ENCODE measurements around the gene OR2A7.
"Not testable (repeated sequence)": the region's sequence is repeated elsewhere in the genome, so short reads cannot be mapped to it uniquely, and the experiment has no call there.

GRCh38 chr7:144219149-144219548 lies 45.4 kb downstream of the OR2A7 start:
- not testable (repeated sequence) for TF ChIP-seq CTCF (IDR thresholded peaks at IDR 0.05; ENCODE audit: low read length); EZH2 (optimal IDR thresholded peaks at IDR 0.05; ENCODE audit: low read depth, low read length); EZH2phosphoT487 (IDR thresholded peaks at IDR 0.05; ENCODE audit: low read length)
